ENCODE results near the gene ESR1. TPM values are rescaled to one million over a fixed set of nuclear protein-coding genes. Genes with fewer than 3 reads are reported as not detected.
"Not testable (repeated sequence)": the region's sequence is repeated elsewhere in the genome, so short reads cannot be mapped to it uniquely, and the experiment has no call there.

Gene ESR1
- total RNA-seq, 1 donor from 2014 or later, result under 0.01 TPM

DNA sequence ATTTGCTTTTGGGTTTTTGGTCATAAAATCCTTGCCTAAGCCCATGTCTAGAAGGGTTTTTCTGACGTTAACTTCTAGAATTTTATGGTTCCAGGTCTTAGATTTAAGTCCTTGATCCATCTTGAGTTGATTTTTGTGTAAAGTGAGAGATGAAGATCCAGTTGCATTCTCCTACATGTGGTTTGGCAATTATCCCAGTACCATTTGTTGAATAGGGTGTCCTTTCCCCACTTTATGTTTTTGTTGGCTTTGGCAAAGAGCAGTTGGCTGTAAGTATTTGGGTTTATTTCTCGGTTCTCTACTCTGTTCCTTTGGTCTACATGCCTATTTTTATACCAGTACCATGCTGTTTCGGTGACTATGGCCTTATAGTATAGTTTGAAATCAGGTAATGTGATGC lies 86.9 kb downstream of the ESR1 start:
- not testable (repeated sequence) for DNase-seq (ENCODE audit: low read depth)

DNA sequence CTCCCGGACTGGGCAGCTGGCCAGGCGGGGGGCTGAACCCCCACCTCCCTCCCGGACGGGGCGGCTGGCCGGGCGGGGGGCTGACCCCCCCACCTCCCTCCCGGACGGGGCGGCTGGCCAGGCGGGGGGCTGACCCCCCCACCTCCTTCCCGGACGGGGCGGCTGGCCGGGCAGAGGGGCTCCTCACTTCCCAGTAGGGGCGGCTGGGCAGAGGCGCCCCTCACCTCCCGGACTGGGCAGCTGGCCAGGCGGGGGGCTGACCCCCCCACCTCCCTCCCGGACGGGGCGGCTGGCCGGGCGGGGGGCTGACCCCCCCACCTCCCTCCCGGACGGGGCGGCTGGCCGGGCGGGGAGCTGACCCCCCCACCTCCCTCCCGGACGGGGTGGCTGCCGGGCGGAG lies 91.7 kb downstream of the ESR1 start:
- DNase-seq (ENCODE audit: low read depth), result not testable (repeated sequence)

DNA sequence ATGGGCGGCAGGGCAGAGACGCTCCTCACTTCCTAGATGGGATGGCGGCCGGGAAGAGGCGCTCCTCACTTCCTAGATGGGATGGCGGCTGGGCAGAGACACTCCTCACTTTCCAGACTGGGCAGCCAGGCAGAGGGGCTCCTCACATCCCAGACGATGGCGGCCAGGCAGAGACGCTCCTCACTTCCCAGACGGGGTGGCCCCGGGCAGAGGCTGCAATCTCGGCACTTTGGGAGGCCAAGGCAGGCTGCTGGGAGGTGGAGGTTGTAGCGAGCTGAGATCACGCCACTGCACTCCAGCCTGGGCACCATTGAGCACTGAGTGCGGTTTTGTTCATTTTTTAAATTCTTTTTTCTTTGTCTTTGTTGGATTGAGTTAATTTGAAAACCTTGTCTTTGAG lies 92.3 kb downstream of the ESR1 start:
- DNase-seq (ENCODE audit: low read depth), result not testable (repeated sequence)

GRCh38 chr6:151900256-151900655 lies 92.8 kb downstream of the ESR1 start:
- no peak for DNase-seq (ENCODE audit: low read depth)

DNA sequence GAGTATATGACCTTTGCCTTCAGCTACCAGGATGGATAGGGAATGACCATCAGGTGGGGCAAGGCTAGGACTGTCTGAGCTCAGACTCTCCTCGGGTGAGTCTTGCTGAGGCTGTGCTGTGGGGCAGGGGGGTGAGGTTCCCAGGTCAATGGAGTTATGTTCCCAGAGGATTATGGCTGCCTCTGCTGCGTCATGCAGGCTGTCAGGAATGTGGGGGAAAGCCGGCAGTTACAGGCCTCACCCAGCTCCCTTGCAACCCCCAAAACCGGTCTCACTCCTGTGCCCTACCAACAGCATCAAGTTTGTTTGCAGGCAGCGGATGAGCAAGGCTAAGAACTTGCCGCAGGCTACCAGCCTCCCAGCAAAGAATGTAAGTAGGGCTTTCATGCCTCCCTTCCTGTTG lies 93.5 kb downstream of the ESR1 start:
- DNase-seq (ENCODE audit: low read depth), result no peak

DNA sequence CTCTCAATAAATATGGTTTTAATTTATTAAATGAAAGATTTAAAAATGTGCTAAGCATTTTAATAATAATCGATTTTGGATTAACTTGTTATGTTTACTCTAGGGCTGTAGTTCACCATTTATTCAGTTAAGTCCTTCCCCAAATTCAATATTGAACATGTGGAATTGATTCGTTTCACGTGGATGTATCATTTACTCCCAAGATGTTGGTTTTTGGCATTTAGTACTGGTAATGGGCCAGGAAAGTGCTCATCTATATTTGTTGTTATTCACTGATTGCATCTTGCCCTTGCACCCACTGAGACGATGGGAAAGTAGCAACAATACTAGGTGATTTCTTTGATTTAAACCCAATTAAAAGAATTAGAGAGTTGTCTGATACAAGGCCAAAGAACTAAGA lies 97.1 kb downstream of the ESR1 start:
- no peak for DNase-seq (ENCODE audit: low read depth)

- DNase-seq (ENCODE audit: low read depth), result no peak
Measured at GRCh38 chr6:151905072-151905471, 97.6 kb downstream of the ESR1 start.

DNA sequence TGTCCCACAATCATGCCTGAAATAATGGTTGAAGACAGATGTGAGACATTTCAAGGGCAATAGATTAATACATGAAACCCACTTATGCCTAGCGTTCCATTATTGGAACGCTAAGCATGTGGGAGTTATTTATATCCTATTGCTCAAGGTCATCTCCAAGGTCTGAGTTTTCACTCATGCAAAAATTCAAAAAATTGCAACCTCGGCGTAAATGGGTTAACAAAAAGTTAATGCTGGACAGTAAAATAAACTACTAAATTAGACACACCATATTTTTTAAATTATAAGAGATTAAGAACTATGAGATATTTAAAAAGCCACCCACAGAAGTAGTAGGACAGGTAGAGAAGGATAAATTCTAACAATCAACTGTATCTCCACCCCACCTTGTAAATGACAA lies 98.4 kb downstream of the ESR1 start:
- no peak for DNase-seq (ENCODE audit: low read depth)

DNA sequence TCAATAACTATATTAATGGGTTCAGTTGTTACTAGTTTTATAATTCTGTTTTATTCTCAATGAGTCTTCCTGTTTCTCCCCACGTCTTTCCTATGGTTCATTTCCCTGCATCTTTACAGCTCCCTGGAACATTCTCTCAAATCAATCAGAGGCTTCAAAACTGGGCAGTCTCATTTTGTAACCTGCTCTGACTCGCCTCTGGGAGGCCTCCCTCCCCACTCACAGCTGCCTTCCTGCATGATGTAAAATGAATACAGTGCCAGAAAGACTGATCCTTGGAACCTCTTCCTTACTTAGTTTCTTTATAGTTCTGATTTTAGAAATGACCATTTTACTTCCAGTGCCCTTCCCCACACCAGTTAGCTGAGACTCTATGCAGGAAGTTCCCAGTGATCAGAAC lies 103.9 kb downstream of the ESR1 start:
- DNase-seq (ENCODE audit: low read depth), result no peak

DNA sequence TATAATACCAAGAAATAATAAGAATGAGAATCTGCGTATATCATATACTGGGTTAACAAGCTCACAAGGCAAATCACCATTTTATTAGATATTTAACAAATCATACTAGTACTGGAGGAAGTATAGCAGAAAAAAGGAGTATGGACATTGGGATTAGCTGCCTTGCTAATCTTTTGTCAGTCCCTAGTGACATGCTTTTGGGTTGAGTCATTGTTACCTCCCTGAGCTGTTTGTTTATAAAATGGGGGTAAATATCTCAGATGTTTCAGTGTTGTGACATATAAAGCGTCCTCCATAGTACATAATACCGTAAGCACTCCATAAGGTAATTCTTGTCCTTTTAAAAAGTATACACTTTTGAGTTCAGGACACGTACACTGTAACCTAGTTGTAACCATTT lies 107.0 kb downstream of the ESR1 start:
- DNase-seq (ENCODE audit: low read depth), result peak; percentile 36

GRCh38 chr6:151916075-151916474 lies 108.6 kb downstream of the ESR1 start:
- DNase-seq (ENCODE audit: low read depth), result no peak

DNA sequence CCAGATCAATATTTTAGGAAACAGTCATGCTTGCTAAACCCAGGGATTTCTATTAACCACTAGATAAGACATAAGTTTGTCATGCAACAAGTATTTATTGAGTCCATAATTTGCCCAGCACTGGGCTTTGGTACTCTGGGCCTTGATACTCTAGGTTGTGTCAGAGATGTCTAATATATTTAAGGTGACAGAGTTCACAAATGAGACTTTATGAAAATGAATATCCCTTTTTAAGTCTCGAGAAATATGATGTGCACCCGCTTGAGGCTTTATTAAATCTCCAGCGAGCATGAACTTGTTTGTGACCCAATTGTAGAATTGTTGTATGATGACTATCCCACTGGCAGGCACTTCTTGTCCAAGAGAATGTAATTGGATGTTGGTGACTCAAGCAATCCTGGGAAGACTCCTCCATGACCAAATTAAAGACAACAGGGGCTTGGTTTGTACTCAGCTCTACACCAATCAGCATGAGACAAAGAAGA lies 109.2 kb downstream of the ESR1 start:
- DNase-seq (ENCODE audit: low read depth), result no peak

GRCh38 chr6:151917531-151918329 lies 110.2 kb downstream of the ESR1 start:
- DNase-seq (ENCODE audit: low read depth), result no peak

- no peak for DNase-seq (ENCODE audit: low read depth)
Measured at GRCh38 chr6:151940307-151940706, 132.8 kb downstream of the ESR1 start.

- DNase-seq (ENCODE audit: low read depth), result no peak
Measured at GRCh38 chr6:151948002-151948743, 140.7 kb downstream of the ESR1 start.

- DNase-seq (ENCODE audit: low read depth), result peak; percentile 89
Measured at GRCh38 chr6:151958332-151958731, 150.8 kb downstream of the ESR1 start.

DNA sequence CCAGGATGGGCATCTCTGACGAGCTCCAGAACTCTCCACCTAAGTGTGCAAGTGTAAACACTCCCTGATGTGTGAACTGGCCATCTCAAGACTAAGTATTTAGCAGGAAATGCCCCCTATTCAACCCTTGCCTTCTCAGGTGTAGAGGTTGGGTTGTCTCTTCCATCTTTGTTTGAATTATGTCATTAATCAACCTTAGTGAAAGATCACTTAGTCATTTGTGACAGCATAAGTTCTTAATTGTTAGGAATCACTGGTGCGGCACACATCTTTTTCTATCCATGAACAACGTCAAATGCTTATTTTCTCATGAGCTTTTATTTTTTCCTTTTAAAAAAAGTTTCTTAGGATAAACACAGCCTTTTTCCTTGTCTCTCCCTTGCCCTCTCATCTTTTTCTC lies 151.6 kb downstream of the ESR1 start:
- peak; percentile 70 for DNase-seq (ENCODE audit: low read depth)

GRCh38 chr6:151961809-151962208 lies 154.3 kb downstream of the ESR1 start:
- DNase-seq (ENCODE audit: low read depth), result peak; percentile 45

GRCh38 chr6:151962246-151962846 lies 154.9 kb downstream of the ESR1 start:
- peak; percentile 92 for DNase-seq (ENCODE audit: low read depth)

DNA sequence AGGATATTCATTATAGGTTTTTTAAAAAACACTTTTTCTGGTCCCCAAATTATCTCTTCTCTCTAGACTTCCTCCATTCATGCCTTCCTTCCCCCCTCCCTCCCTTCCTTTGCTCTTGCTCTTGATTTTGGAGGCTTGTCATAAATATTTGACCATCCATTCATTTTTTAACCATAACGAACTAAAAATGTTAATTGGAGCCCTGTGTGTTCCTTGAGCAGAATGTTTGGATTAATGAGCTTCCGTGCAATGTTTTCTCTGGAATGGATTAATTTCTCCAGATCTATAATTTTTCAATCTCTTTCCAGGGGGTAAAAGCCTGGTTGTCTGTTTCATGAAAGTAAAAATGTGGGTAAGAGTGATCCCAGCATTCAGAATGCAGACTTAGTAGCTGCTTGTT lies 155.5 kb downstream of the ESR1 start:
- no peak for DNase-seq (ENCODE audit: low read depth)

- DNase-seq (ENCODE audit: low read depth), result not testable (repeated sequence)
Measured at GRCh38 chr6:151964412-151964811, 156.9 kb downstream of the ESR1 start.

DNA sequence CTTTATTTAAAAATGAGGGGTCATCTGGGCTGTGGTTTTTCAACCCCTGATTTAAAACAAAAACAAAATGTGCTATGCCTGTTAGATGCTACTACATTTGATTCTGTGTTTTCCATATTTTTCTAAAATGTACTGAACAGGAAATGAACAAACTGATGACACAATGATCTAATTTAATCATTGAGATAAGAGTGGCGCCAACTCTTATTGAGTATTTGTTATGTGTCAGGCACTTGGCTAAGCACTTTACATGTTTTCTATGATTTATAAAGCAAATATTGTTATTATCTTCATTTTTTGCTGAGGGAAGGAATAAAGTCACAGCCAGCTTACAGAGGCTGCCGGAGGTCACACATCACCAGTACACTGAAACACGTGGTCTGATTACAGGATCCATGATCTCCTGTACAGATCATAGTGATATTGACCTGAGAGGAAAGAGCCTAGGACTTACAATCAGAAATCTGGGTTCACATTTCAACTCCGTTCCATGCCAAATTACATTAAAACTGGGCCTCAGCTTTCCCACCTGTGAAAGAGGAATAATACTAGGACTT lies 166.7 kb downstream of the ESR1 start:
- DNase-seq (ENCODE audit: low read depth), result no peak

All from renal cortical epithelial cell (primary cell).